Embryonic facial prominence (tissue), 1 donor: ENCODE data around the gene SLX4.
"Not testable (repeated sequence)": the region's sequence is repeated elsewhere in the genome, so short reads cannot be mapped to it uniquely, and the experiment has no call there.

Experiments
- DNase-seq: peaks from one replicate; pipeline ENCODE4 v3.0.0-alpha.2; 2016; ENCODE audit errors: extremely low spot score

SLX4 gene

DNA sequence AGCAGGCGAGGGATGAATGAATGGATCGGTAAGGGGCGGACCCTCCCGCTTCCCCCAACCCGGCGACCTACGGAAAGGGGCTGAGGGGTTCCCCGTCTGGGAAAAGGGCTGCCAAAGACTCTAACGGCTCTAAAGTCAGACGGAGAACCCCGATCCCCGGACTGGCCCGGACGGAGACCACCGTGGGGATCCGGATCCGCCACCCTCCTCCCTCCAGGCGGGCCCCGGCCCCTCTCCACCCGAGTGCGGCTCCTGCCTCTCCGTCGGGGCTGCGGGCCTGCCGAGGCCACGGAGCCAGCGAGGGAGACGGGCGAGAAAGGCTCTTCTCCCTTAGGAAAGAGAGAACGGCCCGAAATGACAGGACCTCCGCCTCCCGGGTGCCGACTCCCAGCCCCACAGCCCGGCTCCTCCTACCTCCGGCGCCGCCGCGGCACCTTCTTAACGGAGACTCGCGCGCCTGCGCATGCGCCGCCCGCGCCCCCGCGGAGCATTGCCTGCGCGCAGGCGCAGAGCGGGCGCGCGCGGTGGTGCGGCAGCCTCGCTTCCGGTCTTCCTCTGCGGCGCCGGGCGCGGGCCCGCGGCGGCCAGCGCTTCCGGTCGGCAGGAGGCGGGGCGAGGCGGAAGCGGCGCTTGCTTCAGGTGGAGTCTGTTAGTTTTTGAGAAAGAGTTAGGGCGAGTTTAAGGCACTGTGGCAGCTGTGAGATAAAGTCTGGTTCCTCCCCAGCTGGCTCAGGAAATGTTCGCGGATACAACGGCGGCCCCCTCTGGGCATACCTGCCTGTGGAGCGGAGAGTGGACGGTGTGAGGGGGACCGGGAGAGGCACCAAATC is at the start of gene SLX4:
SLX4 (minus strand) TSS at position 461 of the 830 bp plus-strand sequence. CDS start 2,642 bp downstream, outside the sequence.
- DNase-seq: peak; percentile 90

DNA sequence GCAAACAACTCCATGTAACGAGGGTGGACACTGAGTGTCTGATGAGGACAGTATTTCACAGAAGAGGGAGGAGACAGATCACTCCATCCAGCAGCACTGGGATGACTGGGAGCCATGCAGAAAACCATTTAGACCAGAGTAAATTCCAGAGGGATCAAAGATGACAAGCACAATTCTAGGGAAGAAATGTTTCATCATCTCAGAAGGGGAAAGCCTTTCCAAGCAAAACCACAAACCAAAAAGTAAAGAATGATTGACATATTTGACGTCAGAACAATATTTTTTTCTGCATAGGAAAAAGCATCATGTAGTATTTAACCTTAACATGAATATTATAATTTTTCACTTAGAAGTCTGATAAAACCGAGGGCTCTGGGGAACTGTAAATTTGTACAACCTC is 47.8 kb upstream of the SLX4 start:
- DNase-seq: no peak

DNA sequence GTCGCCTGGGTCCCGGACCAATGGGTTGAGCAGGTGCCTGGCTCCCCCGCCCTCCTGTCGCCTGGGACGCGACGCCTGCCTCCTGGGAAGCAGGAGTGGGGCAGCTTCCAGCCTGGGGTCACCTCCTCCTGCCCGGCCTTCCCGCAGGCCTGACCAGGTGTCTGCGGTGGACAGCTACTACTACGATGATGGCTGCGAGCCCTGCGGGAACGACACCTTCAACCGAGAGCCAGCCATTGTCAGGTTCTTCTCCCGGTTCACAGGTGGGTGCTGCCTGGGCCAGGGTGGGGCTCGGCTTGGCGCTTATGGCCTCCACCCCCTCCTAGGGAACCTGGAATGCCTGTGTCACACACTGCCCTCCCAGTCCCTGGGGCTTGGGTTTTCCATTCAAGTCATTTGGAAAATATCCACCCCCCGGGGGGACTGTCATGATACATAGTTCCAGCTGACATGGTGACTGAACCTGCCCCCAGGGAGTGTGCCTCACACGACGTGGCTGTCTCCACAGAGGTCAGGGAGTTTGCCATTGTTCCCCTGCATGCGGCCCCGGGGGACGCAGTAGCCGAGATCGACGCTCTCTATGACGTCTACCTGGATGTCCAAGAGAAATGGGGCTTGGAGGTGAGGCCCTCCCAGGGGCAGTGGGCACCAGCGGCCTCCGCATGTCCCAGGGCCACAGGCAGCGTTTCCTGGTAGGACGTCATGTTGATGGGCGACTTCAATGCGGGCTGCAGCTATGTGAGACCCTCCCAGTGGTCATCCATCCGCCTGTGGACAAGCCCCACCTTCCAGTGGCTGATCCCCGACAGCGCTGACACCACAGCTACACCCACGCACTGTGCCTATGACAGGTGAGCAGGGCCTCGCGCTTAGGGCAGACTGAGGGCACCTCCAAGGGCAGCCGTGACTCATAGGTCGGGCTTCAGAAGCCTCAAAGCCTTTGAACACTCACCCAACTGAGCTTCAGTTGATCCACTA is 45.4 kb upstream of the SLX4 start:
- no peak for DNase-seq

DNA sequence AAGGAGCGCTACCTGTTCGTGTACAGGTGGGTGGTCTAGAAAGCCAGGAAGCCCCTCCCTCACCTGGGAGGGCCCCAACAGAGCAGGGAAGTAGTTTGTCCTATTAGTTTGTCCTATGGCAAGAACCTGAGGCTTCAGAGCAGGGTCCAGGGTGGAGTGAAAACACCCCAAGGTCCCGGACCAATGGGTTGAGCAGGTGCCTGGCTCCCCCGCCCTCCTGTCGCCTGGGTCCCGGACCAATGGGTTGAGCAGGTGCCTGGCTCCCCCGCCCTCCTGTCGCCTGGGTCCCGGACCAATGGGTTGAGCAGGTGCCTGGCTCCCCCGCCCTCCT is 44.7 kb upstream of the SLX4 start:
- DNase-seq: not testable (repeated sequence)

DNA sequence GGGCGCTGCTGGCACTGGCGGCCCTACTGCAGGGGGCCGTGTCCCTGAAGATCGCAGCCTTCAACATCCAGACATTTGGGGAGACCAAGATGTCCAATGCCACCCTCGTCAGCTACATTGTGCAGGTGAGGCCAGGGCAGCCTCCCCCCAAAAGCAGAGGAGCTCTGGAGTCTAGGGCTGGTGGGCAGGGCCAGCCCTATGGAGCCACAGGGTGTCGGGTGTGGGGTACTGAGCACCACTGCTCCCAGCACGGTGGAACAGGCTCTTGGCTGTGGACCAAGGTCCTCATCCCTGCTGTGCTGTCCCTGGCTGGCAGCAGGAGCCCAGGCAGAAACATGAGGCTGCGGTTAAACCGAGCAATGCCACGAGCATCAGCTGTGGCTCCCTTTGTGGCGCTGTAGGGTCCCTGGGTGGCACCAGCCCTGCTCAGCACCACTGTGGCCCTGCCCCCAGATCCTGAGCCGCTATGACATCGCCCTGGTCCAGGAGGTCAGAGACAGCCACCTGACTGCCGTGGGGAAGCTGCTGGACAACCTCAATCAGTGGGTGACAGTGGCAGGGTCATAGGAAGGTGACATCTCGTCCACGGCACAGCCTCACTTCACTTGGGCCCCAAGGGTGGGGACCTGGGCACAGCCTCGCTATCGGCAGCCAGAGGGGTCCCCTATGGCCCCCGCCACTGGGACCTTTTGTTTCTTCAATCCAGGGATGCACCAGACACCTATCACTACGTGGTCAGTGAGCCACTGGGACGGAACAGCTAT is 44.2 kb upstream of the SLX4 start:
- no peak for DNase-seq

GRCh38 chr16:3655030-3655395 is 43.6 kb upstream of the SLX4 start:
- DNase-seq: no peak

DNA sequence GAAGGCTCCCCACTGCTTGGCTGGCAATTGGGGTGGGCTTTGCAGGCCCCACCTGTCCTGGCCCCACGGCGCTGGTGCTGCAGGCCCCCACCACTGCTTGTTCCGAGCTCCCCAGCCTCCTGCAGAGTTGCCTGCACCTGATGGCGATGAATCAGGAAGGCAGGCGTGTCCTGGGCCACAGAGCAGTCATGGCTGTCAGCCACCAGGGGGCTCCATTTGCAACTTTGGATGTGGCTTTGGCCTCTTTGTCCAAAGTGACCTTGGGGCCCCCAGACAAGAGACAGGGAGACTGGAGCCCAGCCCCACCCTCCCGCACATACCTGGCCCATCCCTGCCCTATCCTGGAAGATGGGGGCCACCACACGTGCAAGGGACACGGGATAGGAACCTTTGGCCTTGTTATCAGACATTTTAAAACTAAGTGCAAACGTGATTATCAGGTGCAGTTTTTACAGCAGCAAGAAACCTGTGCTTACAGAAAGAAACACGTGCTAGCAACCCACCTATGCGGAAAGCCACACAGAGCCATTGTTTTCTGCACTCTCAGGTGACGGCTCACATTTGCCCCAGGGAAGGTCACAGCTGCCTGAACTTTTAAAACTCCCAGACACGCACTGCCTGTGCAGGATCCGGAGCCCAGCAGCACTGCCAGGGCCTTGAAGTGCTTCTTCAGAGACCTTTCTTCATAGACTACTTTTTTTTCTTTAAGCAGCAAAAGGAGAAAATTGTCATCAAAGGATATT is 43.0 kb upstream of the SLX4 start, which contains the start of gene DNASE1:
DNASE1 (plus strand) TSS at position 443 of the 743 bp plus-strand sequence. CDS start 683 bp downstream, outside the sequence.
- DNase-seq: no peak

DNA sequence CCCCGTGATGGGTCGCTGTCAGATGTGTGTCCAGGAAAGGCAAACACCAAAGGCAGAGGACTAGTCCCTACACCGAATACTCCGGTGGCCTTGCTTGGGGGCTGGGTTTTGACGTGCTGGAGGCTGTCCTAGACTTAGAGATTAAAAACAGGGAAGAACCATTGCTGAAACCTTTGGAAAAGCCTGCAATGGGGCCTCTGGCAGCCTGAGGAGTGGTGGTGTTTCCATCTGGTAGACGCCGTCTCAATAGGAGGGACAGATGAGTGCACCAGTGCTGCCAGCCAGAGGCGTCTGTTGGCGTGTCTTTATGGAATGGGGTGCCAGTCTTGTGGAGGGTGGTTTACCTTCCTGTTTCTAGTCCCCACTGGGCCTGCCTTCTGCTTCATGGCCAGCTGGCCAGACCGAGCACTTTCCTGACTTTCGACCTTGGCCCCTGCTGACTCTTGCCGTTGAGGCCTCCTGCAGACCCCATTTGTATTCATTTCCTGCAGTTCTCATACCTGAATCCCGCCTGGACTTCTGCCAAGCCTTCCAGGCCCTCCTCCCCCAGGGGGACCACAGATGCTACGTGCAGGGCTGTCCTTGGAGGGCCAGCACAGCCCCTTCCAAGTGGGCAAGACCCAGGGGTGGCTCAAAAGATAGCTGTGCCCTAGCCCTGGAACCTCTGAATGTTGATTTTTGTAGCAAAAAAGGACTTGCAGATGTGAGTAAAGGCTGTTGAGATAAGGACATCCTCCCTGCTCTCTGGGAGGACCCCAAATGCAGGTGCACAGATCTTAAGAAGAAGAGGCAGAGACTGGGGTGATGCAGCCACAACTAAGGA is 41.2 kb upstream of the SLX4 start:
- no peak for DNase-seq

- DNase-seq: no peak
These were observed 40.3 kb upstream of the SLX4 start for GRCh38 chr16:3651461-3652372.

DNA sequence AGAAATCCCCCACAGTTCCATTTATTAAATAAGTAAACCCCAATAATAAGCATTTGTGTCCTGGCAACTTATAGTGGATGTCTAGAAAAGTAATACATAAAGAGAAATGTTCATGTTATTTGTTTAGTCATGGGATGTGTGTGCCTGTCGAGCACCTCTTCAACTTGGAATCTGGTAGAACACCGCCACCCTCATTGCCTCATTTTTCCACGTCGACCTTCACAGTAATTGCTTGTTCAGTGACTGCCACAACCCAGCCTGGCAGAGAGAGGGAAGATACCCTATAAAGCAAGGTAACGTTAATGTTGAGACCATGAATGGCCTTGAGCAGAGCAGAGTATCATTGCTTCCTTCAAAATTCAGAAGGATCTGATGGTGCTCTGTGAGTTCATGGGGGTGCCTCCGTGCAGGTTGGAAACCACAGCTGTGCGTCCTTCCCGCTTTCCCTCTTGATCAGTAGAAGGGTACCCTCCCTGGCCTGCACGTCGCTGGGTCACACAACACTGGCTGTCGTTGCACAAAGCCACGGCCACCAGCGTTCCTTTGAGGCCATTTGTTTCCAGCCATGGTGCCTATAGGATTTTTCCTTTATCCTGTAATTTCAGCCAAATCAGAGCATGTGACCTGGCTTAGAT is 39.3 kb upstream of the SLX4 start:
- DNase-seq: no peak

DNA sequence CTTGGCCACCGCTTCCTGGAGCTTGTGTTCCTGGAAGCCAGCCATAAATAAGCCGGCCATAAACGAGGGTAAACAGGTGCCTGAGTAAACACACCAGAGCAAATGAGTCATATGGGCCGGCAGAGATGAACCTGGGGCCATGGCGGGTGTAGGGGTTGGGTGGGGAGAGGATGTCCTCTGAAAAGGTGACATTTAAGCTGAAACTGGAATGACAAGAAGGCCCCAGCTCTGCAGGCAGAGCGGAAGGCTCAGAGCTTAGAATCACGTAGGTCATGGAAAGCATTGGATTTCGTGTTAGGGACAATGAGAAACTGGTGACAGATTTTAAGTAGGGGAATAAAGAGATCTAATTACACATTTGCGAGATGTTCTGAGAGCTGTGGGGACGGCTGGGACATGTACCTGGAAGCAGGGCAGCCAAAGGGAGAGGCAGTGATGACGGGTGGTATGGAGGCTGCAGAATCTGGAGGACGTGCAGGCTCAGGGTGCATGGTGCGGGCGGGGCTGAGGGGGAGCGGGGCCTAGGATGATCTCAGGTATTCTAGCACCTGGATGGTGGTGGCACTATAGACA is 35.0 kb upstream of the SLX4 start:
- no peak for DNase-seq

DNA sequence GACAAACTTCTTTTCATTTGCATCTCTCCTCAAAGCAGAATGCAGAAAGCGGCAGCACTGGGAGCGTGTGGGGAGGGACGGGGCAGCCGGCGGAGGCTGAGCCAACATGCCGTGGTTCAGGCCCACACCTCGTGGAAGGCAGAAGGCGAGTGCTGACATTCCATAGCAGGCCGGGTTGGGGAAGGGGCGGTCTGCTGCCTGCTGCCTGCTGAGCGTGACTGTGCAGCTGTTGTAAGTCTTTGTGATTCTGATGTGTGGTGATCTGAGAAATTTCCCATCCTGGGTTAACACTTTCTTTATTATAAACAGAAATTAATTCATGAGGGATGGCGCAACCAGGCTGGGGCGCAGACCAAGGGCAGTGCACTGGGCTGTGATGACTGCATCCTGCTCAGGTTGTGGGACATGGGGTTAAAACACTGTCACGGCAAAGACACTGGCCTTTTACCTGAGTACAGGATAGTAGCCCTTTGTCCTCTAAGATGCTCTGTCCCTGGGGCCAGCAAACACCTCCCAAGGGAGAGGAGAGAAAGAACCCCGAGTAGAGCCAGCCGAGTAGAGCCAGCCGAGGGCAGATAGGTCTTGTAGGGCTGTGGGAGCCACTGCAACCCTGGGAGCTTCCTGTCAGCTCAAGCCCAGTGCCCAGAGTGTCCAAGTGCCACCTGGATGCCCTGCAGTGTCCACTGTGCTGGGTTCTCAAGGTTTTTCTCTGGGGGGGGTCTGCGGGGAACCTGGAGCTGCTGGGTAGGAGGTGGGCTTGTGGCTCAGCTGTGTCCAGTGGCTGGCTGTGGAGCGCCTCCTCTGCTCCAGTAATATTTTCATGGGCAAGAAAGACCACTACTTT is 34.3 kb upstream of the SLX4 start:
- peak; percentile 47 for DNase-seq

- no peak for DNase-seq
These were observed 33.7 kb upstream of the SLX4 start for GRCh38 chr16:3645108-3645503.

DNA sequence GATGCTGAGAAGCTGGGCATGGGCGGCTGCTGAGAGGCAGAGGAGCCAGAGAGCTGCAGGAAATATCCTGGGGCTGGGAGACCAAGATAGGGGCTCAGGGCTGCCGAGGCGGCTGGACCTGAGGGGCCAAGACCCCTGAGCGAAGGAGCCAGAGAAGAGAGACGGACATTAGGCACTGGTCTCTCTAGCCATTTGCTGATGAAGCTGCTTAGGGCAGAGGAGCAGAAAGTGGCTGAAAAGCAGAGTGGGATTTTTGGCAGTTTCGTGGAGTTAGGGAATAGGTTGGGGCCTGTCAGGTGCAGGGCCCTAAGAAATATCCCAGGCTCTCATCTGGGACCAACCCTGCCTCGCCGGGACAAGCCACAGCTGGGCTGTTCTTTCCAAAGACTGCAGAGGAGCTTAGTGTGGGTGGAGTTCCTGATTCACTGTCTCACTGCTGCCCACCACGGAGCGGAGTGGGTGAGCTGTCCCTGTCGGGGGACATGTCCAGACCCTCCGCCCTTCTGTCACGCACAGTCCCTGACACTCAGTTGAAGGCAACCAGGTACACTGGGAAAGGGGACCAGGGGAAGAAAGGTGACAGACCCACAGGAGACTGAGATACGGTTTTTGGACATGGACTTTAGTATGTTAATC is 31.8 kb upstream of the SLX4 start:
- DNase-seq: no peak

DNA sequence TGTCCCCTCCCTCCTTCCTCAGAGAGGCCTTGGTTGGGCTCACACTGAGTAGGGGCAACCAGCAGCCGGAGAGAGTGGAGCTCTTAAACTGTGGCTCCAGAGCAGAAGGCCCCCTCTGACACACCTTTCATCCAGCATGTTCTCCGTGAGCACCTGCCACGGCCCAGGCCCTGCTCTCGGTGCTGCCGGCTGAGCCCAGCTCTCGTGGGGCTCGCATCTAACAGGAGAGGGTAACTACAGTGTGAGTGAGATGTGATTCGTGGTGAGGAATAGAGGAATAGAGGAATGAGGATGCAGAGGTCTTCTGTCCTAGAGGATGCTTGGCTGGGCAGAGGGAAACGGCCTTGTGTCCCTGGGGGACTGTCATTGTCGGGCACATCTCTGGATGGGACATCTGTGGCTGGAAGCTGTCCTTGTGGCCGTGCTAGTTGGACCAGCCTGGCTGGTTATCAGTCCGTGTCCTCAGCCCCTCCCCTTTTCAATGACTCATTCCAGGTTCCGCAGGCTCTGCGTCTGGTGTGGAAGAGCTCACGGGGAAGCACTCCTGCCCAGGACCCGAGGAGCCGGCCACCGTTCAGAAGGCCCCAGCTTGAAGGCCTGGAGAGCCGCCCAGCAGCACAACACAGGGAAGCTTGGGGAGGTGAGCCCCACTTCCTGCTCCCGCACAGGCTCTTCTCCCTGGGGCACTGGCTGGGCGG is 31.1 kb upstream of the SLX4 start:
- no peak for DNase-seq

GRCh38 chr16:3641801-3642396 is 30.5 kb upstream of the SLX4 start:
- no peak for DNase-seq
